GM23338 (cell line): ENCODE measurements around the gene PLCH2. TPM values are rescaled to one million over a fixed set of nuclear protein-coding genes. Genes with fewer than 3 reads are reported as not detected.

Source experiments
- ATAC-seq: fragments of 200-7000 bp; cut with Tn5 transposase; 3 replicates; pipeline ENCODE4 v1.9.1; 2020
- DNase-seq: peaks from one replicate; pipeline ENCODE4 v3.0.0-alpha.2; 2015; ENCODE audit warnings: low spot score
- H2AFZ ChIP-seq: fragments of 200-600 bp; sonication (generic); 2 replicates; pipeline ENCODE4 v1.8.0; 2016; ENCODE audit warnings: antibody characterized with exemption, mild to moderate bottlenecking, moderate library complexity
- H3F3A ChIP-seq: fragments of 200-600 bp; sonication (generic); replicated peaks from 2 replicates; pipeline ENCODE4 v1.8.0; 2017; ENCODE audit warnings: antibody characterized with exemption, mixed run types, low read depth
- H3K27ac ChIP-seq: fragments of 200-600 bp; sonication (generic); 2 replicates; pipeline ENCODE4 v1.6.1; 2016; ENCODE audit warnings: low read depth
- H3K27me3 ChIP-seq: fragments of 200-600 bp; sonication (generic); 2 replicates; pipeline ENCODE4 v1.8.0; 2016; ENCODE audit warnings: mild to moderate bottlenecking, mixed run types, moderate library complexity; ENCODE audit not compliant: insufficient read depth
- H3K36me3 ChIP-seq: fragments of 200-600 bp; sonication (generic); 2 replicates; pipeline ENCODE4 v1.8.0; 2016; ENCODE audit warnings: mild to moderate bottlenecking; ENCODE audit not compliant: insufficient read depth
- H3K4me1 ChIP-seq: fragments of 200-600 bp; sonication (generic); 2 replicates; pipeline ENCODE4 v1.8.0; 2016; ENCODE audit warnings: mild to moderate bottlenecking, moderate library complexity; ENCODE audit not compliant: insufficient read depth
- H3K4me2 ChIP-seq: fragments of 200-600 bp; sonication (generic); 2 replicates; pipeline ENCODE4 v1.7.1; 2017; ENCODE audit warnings: mixed run types
- H3K4me3 ChIP-seq: fragments of 200-600 bp; sonication (generic); 2 replicates; pipeline ENCODE4 v1.6.1; 2016; ENCODE audit warnings: mixed run types
- H3K79me2 ChIP-seq: fragments of 200-600 bp; sonication (generic); replicated peaks from 2 replicates; pipeline ENCODE4 v1.8.0; 2017; ENCODE audit warnings: mild to moderate bottlenecking; ENCODE audit not compliant: insufficient read depth
- H3K9me2 ChIP-seq: fragments of 200-600 bp; sonication (generic); 2 replicates; pipeline ENCODE4 v1.8.0; 2017; ENCODE audit not compliant: insufficient read depth
- H4K20me1 ChIP-seq: fragments of 200-600 bp; sonication (generic); replicated peaks from 2 replicates; pipeline ENCODE4 v1.8.0; 2017; ENCODE audit warnings: mild to moderate bottlenecking; ENCODE audit not compliant: insufficient read depth
- H3K27ac Mint-ChIP-seq: 2 replicates; pipeline ENCODE4 v1.8.0; 2020; ENCODE audit warnings: inconsistent platforms, mild to moderate bottlenecking, moderate library complexity, mixed read lengths
- H3K27me3 Mint-ChIP-seq: 3 replicates; pipeline ENCODE4 v1.8.0; 2022; ENCODE audit warnings: low read depth, mild to moderate bottlenecking, moderate library complexity, mixed read lengths, inconsistent platforms; ENCODE audit not compliant: insufficient read depth, poor library complexity
- H3K36me3 Mint-ChIP-seq: 3 replicates; pipeline ENCODE4 v1.8.0; 2021; ENCODE audit warnings: low read depth, mild to moderate bottlenecking, inconsistent platforms, moderate library complexity, mixed read lengths
- H3K4me1 Mint-ChIP-seq: 3 replicates; pipeline ENCODE4 v1.8.0; 2020; ENCODE audit warnings: mild to moderate bottlenecking, inconsistent platforms, mixed read lengths
- H3K4me3 Mint-ChIP-seq: 3 replicates; pipeline ENCODE4 v1.8.0; 2021; ENCODE audit warnings: moderate library complexity, mild to moderate bottlenecking, inconsistent platforms, mixed read lengths
- H3K9me3 Mint-ChIP-seq: 3 replicates; pipeline ENCODE4 v1.8.0; 2020; ENCODE audit warnings: moderate library complexity, mild to moderate bottlenecking, inconsistent platforms, mixed read lengths
- EZH2phosphoT487 ChIP-seq: fragments of 200-600 bp; sonication (generic); IDR thresholded peaks from one replicate; pipeline ENCODE4 v1.8.1; 2018; ENCODE audit warnings: antibody characterized with exemption; ENCODE audit not compliant: unreplicated experiment
- POLR2AphosphoS5 ChIP-seq: IDR thresholded peaks from 2 replicates; pipeline ENCODE4 v1.6.1; 2016; ENCODE audit warnings: antibody characterized with exemption, low read depth
- polyA plus RNA-seq: library from polyadenylated mRNA; unstranded; fragments of >200 nt; fragmentation: Nextera tagmentation; extraction: Ambion mirVana; gene quantifications from 2 replicates; pipeline ENCODE4 v1.2.1, GENCODE V29; 2016
- total RNA-seq: library from RNA; depleted of rRNA; stranded (reverse); fragments of >200 nt; shearing (Covaris generic); gene quantifications from 2 replicates; pipeline ENCODE4 v1.2.3, GENCODE V29; 2014
- TF ChIP-seq, protein P1 (sequence below), 2 experiments: fragments of 200-600 bp in 1 of 2; sonication (generic) in 1 of 2; conservative IDR thresholded peaks; 2 replicates each; pipeline versions ENCODE4 v1.5.1 to v1.6.1; 2016 to 2017; ENCODE audit warnings: antibody characterized with exemption in 2 of 2, low read depth in 2 of 2, mild to moderate bottlenecking in 2 of 2, moderate library complexity in 1 of 2

Gene PLCH2
- total and polyA plus RNA-seq, 2 experiments from 2014 or later = 0.31 TPM; not detected in 1

DNA sequence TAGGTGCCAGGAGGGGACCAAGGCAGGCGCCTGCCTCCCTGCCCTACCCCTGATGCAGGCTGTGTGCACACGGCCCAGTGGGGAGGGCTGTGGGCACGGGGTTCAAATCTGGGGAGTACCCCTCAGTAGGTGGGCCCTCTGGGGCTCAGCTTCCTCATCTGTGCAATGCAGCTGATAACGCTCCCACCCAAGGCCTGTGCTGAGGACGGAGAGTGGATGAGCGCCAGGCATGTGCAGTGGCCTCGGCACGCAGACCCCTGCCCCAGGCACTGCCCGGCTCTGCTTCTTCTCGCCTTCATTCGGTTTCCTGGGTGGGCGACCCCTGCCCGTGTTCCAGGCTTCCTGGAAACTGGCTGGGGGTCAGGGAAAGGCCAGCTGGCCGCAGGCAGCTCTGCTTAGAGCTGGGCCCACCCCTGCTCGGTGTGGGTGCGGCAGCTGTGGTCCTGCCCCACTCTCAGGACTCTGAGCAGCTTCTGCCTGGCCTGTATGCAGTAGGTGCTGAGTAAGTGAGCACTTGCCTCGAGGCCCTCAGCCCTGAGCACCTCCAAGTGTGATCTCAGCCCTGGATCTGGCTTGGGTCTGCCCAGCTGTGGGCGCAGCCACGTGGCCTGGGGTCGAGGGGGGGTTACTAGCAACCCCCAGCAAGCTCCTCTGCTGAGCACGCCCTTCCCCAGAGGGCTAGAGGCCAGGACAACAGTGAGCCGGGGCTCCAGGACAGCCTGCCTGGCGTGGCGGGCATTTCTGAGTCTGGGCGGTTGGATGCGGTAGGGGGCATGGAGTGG, 68.2 kb downstream of the PLCH2 start (continued):
- TF ChIP-seq, protein P1, sequence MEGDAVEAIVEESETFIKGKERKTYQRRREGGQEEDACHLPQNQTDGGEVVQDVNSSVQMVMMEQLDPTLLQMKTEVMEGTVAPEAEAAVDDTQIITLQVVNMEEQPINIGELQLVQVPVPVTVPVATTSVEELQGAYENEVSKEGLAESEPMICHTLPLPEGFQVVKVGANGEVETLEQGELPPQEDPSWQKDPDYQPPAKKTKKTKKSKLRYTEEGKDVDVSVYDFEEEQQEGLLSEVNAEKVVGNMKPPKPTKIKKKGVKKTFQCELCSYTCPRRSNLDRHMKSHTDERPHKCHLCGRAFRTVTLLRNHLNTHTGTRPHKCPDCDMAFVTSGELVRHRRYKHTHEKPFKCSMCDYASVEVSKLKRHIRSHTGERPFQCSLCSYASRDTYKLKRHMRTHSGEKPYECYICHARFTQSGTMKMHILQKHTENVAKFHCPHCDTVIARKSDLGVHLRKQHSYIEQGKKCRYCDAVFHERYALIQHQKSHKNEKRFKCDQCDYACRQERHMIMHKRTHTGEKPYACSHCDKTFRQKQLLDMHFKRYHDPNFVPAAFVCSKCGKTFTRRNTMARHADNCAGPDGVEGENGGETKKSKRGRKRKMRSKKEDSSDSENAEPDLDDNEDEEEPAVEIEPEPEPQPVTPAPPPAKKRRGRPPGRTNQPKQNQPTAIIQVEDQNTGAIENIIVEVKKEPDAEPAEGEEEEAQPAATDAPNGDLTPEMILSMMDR (conservative IDR thresholded peaks at IDR 0.05; ENCODE audit: low read depth in 2 of 2) = no peak

DNA sequence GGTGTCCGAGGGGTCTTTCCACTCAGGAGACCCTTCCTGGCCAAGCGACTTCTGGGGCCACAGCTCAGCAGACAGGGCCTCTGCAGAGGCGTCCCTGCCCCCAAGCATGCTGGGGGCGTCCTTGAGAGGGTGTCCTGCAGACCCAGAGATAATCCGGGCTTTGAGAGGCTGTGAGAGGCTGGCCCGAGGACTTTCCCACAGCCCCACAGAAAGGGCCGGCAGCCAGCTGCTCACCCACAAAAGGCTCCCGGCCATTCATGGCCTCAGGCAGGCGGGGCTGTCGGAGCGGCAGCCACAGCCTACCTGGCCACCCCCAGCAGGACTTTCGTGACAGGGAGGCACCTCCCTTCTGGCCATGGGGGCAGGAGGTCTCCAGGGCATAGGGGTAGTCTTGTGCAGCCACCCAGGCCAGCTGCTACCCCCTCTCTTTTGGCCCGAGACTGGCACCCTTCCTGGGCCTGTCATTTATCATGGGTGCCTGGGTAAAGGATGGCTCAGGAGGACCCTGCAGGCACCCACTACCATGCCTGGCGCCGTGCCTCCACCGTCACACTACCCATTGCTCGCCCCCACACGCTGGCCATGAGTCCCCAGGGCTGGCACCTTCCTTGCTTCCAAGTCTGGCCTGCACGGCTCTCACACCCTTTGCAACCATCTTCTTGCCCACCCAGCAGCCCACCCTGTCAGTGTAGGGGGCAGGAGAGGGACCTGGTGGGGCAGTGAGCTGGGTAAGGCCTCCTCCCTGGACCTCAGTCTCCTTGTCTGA, 69.0 kb downstream of the PLCH2 start:
- Mint-ChIP-seq H3K36me3 (no peaks in the 10 kb centered on the region), H3K9me3 (no peaks in the 10 kb centered on the region), H3K4me1 (peaks cover 5% of the 10 kb centered on the region; the same call in 1 of the 3 replicates), H3K4me3 (no peak overlapping the region), H3K27me3 (peaks cover 20% of the 10 kb centered on the region), H3K27ac (no peak overlapping the region)
- no peak overlapping the region for H3K4me3 ChIP-seq
- H3F3A ChIP-seq = peaks cover 7% of the 10 kb centered on the region; the same call in 1 of the 2 replicates
- H3K79me2 ChIP-seq = no peaks in the 10 kb centered on the region
- H4K20me1 ChIP-seq = no peaks in the 10 kb centered on the region
- H2AFZ ChIP-seq = no peak overlapping the region
- no peak for TF ChIP-seq EZH2phosphoT487
- H3K9me2 ChIP-seq = no peaks in the 10 kb centered on the region
- H3K27me3 ChIP-seq = peaks cover 11% of the 10 kb centered on the region; the same call in 1 of the 2 replicates
- peaks cover 16% of the 10 kb centered on the region; the same call in 1 of the 2 replicates for H3K4me1 ChIP-seq
- ATAC-seq (no peak), DNase-seq (no peak)
- H3K4me2 ChIP-seq = no peak overlapping the region
- no peaks in the 10 kb centered on the region for H3K36me3 ChIP-seq
- H3K27ac ChIP-seq = no peak overlapping the region

DNA sequence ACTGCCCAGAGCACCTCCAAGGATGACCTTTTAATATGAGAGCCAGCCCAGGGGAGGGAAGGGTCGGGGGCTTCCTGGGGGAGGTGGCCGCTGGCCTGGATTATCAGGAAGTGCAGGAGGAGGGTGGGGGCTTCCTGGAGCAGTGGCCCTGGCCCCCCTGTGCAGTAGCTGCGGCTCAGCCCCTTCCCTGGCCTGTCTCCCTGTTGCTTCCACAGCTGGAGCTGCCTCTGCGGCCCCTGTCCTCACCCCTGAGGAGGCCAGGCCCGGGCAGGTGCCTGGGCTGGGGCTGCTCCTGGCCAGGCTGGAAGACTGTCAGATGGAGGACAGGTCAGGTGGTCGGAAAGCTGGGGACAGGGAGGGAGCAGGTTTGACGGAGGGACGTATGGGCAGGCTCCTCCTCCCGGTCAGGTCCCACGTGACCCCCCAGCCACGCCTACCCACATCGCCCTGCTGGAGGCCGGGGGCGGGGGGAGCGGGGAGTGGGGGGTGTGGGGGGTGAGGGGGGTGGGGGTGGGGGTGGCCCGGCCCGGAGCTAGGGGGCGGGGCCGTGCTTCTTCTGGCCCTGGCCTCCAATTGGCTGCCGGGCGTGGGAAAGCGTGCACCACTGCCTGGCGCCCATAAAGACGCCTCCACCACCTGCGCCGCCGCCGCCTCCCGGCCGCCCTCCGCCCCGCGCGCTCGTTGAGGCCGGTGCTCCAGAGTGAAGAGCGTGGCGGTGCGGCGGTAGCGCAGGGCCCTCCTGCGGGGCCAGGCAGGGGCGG, 69.8 kb downstream of the PLCH2 start:
- Mint-ChIP-seq H3K4me3 (peak overlapping the region; percentile 77; the same call in 2 of the 3 replicates), H3K9me3 (no peaks in the 10 kb centered on the region), H3K4me1 (peaks cover 5% of the 10 kb centered on the region; the same call in 1 of the 3 replicates), H3K27ac (no peak overlapping the region), H3K27me3 (peaks cover 20% of the 10 kb centered on the region), H3K36me3 (no peaks in the 10 kb centered on the region)
- ATAC-seq (peak; percentile 53), DNase-seq (peak; percentile 95)
- Histone ChIP-seq H3K36me3 (no peaks in the 10 kb centered on the region), H3K4me3 (peak overlapping the region; percentile 85), H2AFZ (no peak overlapping the region), H3K4me1 (peaks cover 16% of the 10 kb centered on the region; the same call in 1 of the 2 replicates), H3K79me2 (no peaks in the 10 kb centered on the region), H3K27me3 (peaks cover 7% of the 10 kb centered on the region; the same call in 1 of the 2 replicates), H4K20me1 (no peaks in the 10 kb centered on the region), H3K9me2 (no peaks in the 10 kb centered on the region), H3F3A (peaks cover 7% of the 10 kb centered on the region; the same call in 1 of the 2 replicates), H3K4me2 (peak overlapping the region; percentile 92), H3K27ac (peak overlapping the region; percentile 84; the same call in 1 of the 2 replicates)
- TF ChIP-seq, protein P1 (conservative IDR thresholded peaks at IDR 0.05; ENCODE audit: low read depth in 2 of 2) = no peak
- peak; percentile 82 for TF ChIP-seq POLR2AphosphoS5
